Heart left ventricle (tissue), 16 donors: ENCODE measurements around the gene KCNQ1. TPM values are rescaled to one million over a fixed set of nuclear protein-coding genes. Genes with fewer than 3 reads are reported as not detected.

Source experiments
- ATAC-seq, 4 donors: fragments of 200-7000 bp; cut with Tn5 transposase; one replicate each; pipeline ENCODE4 v1.9.1; 2020 to 2022; ENCODE audit warnings: moderate library complexity in 4 of 4, mild to moderate bottlenecking in 3 of 4, moderate number of reproducible peaks in 1 of 4
- DNase-seq, 5 donors: peaks; one replicate each; pipeline ENCODE4 v3.0.0-alpha.2; 2020
- H3K27ac ChIP-seq, 12 donors: fragments of 200-600 bp; sonication (generic) in 4 of 12; one replicate each; pipeline versions ENCODE4 v1.5.0 to v1.8.0; 2016 to 2022; ENCODE audit warnings: mild to moderate bottlenecking in 2 of 12
- H3K27me3 ChIP-seq, 9 donors: fragments of 200-600 bp; sonication (generic) in 2 of 9; one replicate each; pipeline versions ENCODE4 v1.5.1 to v1.8.0; 2016 to 2022; ENCODE audit warnings: mild to moderate bottlenecking in 3 of 9
- H3K36me3 ChIP-seq, 9 donors: fragments of 200-600 bp; sonication (generic) in 2 of 9; one replicate each; pipeline versions ENCODE4 v1.5.0 to v1.8.0; 2018 to 2022; ENCODE audit warnings: mild to moderate bottlenecking in 2 of 9
- H3K4me1 ChIP-seq, 12 donors: fragments of 200-600 bp; sonication (generic) in 4 of 12; one replicate each; pipeline versions ENCODE4 v1.5.0 to v1.8.0; 2016 to 2022; ENCODE audit warnings: mild to moderate bottlenecking in 3 of 12
- H3K4me3 ChIP-seq, 12 donors: fragments of 200-600 bp; sonication (generic) in 4 of 12; one replicate each; pipeline versions ENCODE4 v1.5.0 to v1.8.0; 2017 to 2022; ENCODE audit warnings: mild to moderate bottlenecking in 9 of 12, moderate library complexity in 4 of 12
- H3K9me3 ChIP-seq, 12 donors: fragments of 200-600 bp; sonication (generic) in 4 of 12; one replicate each; pipeline versions ENCODE4 v1.5.0 to v1.8.0; 2016 to 2022; ENCODE audit warnings: mild to moderate bottlenecking in 1 of 12
- CTCF ChIP-seq, 12 donors: fragments of 200-600 bp; sonication (generic) in 4 of 12; IDR thresholded peaks; one replicate each; pipeline versions ENCODE4 v1.5.0 to v1.8.0; 2018 to 2022; ENCODE audit warnings: antibody characterized with exemption in 12 of 12, mild to moderate bottlenecking in 5 of 12
- POLR2A ChIP-seq, 2 donors: fragments of 450-650 bp; IDR thresholded peaks; one replicate each; pipeline ENCODE4 v1.6.1; 2017; ENCODE audit warnings: antibody characterized with exemption in 2 of 2, mild to moderate bottlenecking in 2 of 2, moderate library complexity in 2 of 2
- WGBS, 4 donors: extraction: QIAGEN DNeasy Blood & Tissue Kit in 2 of 4; methylation state at CpG; one replicate each; pipeline versions ENCODE4 v1.1.5 to v1.1.7; 2013 to 2018; 5-methylcytosine and 5-hydroxymethylcytosine counted together
- intact Hi-C, 10 donors: fragments of 100-400 bp; cut with DNase I; formaldehyde crosslinking; loops; one replicate each; pipeline versions ENCODE4 v1.11.1 to v1.14.2; 2022
- polyA plus RNA-seq, 2 donors: library from polyadenylated mRNA; stranded (reverse); fragments of 200-250 nt; gene quantifications; one replicate each; pipeline ENCODE4 v1.2.3, GENCODE V29; 2013
- total RNA-seq, 9 donors: library from RNA; depleted of rRNA in 2 of 9; stranded (reverse); fragments of >200 nt in 2 of 9; fragmentation: NEBNext Ultra II Directional in 3 of 9; extraction: Animal tissue kit (Norgen Biotek cat#: 25700) in 3 of 9; gene quantifications; one replicate each; pipeline versions ENCODE4 v1.1.0 to v1.2.4, GENCODE V29; 2016 to 2023
- donor health status: ischemic (EF 13 %, LVEDD 7.1; RV severe dilation, severe dysfunction).
- donor health status: healthy with polysubstance abuse.
- donor health status: DM: no; HTN: yes; CAD: no.
- donor health status: DM: no; HTN: no; CAD: no.
- donor health status: ischemic (EF 25% LVEDD 6.9; RV normal size, moderate dysfunction).
- donor health status: ischemic (EF 25% LVEDD 5.7; RV mildly dilated, moderate dysfunction).
- donor health status: healthy.
- donor health status: DM: yes; HTN: yes; CAD: no.
- donor health status: ischemic (EF 35%, LVEDD 5.7; RV mildly dilated, moderate dysfunction).
- donor health status: nonischemic (EF 11% LVEDD 7.7; RV severe dilation, severe dysfunction).
- donor health status: DM: yes; HTN: yes; CAD: no.
- donor health status: PGD.
- donor health status: ischemic (EF 29% LVEDD 5.4; RV normal size, mild dysfunction).
- donor health status: nonischemic (EF 23%, LVEDD 6.1; RV moderate dilation, normal function).

Gene KCNQ1
- total and polyA plus RNA-seq, 11 donors: 18.6 to 42.4 (median 31.4) TPM

GRCh38 chr11:2541881-2542361, 97.1 kb downstream of the KCNQ1 start:
- no peaks in the 10 kb centered on the region for H3K36me3 ChIP-seq
- no peaks in the 10 kb centered on the region for H3K4me1 ChIP-seq
- H3K27me3 ChIP-seq: no peaks in the 10 kb centered on the region
- no peak overlapping the region for H3K4me3 ChIP-seq
- no peaks in the 10 kb centered on the region for H3K9me3 ChIP-seq
- H3K27ac ChIP-seq: no peak overlapping the region
- intact Hi-C loops: loop anchor here in 2 of 10 donors (10.0 kb wide), 2 partner anchors 153 to 233 kb away; partner anchors contain the start of gene KCNQ1OT1 (in 1 of the 2)
- no peak for TF ChIP-seq CTCF (IDR thresholded peaks at IDR 0.05)
- 78 to 87% (median 85%) methylated on average over 10 to 14 of the region's 14 CpGs for WGBS, 4 donors
- peak in 1 of 4 donors; percentile 15 for ATAC-seq
- DNase-seq: peak in 4 of 5 donors; percentile 11 to 30 (median 18)

GRCh38 chr11:2542406-2542805, 97.6 kb downstream of the KCNQ1 start:
- intact Hi-C loops: loop anchor here in 2 of 10 donors (10.0 kb wide), 2 partner anchors 152 to 232 kb away; partner anchors contain the start of gene KCNQ1OT1 (in 1 of the 2)
- DNase-seq: peak in 2 of 5 donors; percentile 5 to 42

GRCh38 chr11:2547806-2548205, 103.0 kb downstream of the KCNQ1 start:
- peak in 2 of 5 donors; percentile 24 to 53 for DNase-seq
- Histone ChIP-seq H3K27me3 (no peaks in the 10 kb centered on the region), H3K4me1 (peaks cover 0 to 12% (median 0%) of the 10 kb centered on the region in 12 donors), H3K36me3 (no peaks in the 10 kb centered on the region), H3K4me3 (no peak overlapping the region), H3K9me3 (no peaks in the 10 kb centered on the region), H3K27ac (no peak overlapping the region)
- no peak for ATAC-seq
- intact Hi-C loops: loop anchor here in 2 of 10 donors (10.0 kb wide), 2 partner anchors 147 to 227 kb away; partner anchors contain the start of gene KCNQ1OT1 (in 1 of the 2)
- TF ChIP-seq CTCF (IDR thresholded peaks at IDR 0.05): no peak
- TF ChIP-seq POLR2A (IDR thresholded peaks at IDR 0.05): no peak
- 94 to 95% (median 95%) methylated on average over 16 of the region's 16 CpGs for WGBS, 4 donors

More at GRCh38 chr11:2542406-2542805, 97.6 kb downstream of the KCNQ1 start:
- Histone ChIP-seq H3K27me3 (no peaks in the 10 kb centered on the region), H3K27ac (no peak overlapping the region), H3K36me3 (no peaks in the 10 kb centered on the region), H3K4me3 (no peak overlapping the region), H3K4me1 (no peaks in the 10 kb centered on the region), H3K9me3 (no peaks in the 10 kb centered on the region)
- ATAC-seq: no peak
- TF ChIP-seq POLR2A (IDR thresholded peaks at IDR 0.05) (no peak), CTCF (IDR thresholded peaks at IDR 0.05) (no peak)
- WGBS, 4 donors: 93 to 96% (median 93%) methylated on average over 10 of the region's 10 CpGs

DNA sequence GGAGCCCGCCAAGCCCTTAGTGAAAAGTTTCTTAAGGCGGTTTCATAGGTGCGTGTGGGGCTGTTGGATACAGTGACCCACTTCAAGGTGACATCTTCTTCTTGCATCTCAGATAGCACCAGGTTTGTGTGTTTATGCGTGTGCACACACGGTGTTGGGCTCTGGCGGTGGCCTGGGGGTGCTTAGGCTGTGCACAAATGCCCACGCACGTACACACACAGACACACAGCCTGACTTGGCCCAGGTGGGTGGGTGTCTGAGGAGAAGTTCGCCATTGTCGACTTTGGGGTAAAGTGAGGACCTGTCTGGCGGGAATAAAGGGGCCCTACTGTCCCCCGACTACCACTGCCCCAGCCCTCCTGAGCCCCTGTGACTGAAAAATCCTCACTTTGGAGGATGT, 103.8 kb downstream of the KCNQ1 start:
- DNase-seq (peak in 1 of 5 donors; percentile 11), ATAC-seq (no peak)
- no peak overlapping the region for H3K4me3 ChIP-seq
- no peaks in the 10 kb centered on the region for H3K36me3 ChIP-seq
- 91 to 97% (median 96%) methylated on average over 12 of the region's 12 CpGs for WGBS, 4 donors
- H3K4me1 ChIP-seq: peaks cover 0 to 12% (median 0%) of the 10 kb centered on the region in 12 donors
- no peak overlapping the region for H3K27ac ChIP-seq
- H3K9me3 ChIP-seq: no peaks in the 10 kb centered on the region
- intact Hi-C loops: loop anchor here in 2 of 10 donors (10.0 kb wide), 2 partner anchors 146 to 226 kb away; partner anchors contain the start of gene KCNQ1OT1 (in 1 of the 2)
- H3K27me3 ChIP-seq: no peaks in the 10 kb centered on the region
- TF ChIP-seq POLR2A (IDR thresholded peaks at IDR 0.05) (no peak), CTCF (IDR thresholded peaks at IDR 0.05) (no peak)
